GM19193 (cell line): ENCODE data around the gene SEC63.

Experiments used
- POLR2A ChIP-seq: IDR thresholded peaks from 4 replicates; pipeline ENCODE4 v1.6.1; 2011; ENCODE audit not compliant: insufficient read depth, insufficient read length; ENCODE audit errors: extremely low read depth

SEC63 gene

GRCh38 chr6:107833136-107833535 lies 124.9 kb downstream of the SEC63 start:
- TF ChIP-seq POLR2A, result no peak

DNA sequence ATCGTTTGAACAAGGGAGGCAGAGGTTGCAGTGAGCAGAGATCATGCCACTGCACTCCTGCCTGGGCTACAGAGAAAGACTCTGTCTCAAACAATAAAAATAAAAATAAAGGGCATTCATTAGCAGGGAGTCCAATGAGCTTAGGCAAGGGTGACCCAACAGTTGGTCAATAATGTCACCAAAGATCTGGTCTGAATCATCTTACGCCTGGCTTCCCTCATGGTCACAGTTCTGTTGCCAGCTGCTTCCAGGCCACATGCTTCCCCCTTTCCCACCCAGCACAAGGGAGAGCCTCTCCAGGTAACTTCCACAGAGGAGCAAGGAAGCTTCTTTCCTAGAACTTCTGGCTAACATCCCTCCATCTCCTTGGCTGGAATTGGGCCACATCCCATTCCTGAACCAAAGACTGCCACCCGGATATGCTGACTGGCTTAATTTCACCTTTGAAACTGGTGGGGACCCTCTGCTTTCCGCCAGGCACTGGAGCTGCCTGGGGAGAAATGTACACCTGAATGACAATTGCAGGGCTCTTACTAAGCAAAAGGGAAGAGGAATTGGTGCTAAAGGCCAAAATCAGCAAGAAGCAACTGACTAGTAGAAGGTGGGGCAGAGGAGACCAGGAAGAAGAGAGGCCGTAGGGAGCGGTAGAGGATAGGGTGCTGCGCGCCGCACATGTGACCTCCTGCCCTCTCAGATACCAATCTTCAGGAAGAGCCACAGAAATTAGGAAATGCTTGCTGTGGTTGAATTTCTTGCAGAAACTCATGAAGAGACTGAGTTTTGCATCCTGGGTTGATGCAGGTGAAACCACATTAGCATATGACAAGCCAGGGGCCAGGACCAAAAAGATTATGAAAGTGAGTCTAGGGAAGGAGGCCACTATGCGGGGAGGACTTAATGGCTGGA lies 125.6 kb downstream of the SEC63 start:
- TF ChIP-seq POLR2A, result no peak

DNA sequence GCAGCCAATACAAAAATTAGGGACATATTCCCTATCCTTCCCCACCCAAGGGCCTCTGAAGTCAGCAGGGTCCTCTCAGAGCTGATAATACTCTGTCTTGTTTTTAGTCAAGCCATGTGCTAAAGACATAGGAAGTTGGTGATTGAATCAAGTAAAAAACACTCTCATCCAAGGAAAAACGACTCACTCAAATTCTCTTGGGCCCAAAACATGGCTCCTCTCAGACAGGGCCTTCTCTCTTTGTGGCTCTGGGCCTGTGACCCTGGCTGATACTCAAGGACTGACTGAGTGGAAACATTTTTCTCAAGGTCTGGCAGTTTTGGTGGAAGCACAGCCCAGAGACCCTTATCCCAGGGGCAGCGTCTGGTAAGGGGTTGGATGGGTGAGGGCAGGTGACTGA lies 127.9 kb downstream of the SEC63 start:
- TF ChIP-seq POLR2A, result no peak

DNA sequence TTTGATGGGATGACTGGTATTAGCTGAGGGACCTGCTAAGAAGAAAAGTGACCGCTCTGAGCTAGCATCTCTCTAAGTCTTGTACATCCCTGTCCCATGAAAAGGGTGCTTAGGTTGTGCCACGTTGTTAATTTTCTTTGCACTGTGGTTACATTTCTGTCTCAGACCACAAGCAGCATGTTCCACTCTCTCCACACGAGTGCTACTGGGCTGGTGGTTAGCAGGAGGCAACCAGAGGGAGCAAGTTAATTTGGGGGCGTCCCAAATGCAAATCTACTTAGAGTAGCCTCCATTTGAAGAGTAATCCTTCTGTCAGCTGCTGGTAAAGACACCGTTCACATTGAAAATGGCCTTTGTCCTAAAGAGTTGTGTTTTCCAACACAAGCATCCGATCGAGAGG lies 130.5 kb downstream of the SEC63 start:
- no peak for TF ChIP-seq POLR2A

- no peak for TF ChIP-seq POLR2A
Observed at GRCh38 chr6:107823047-107823557, 134.9 kb downstream of the SEC63 start.

GRCh38 chr6:107822176-107823046 lies 135.6 kb downstream of the SEC63 start:
- no peak for TF ChIP-seq POLR2A

DNA sequence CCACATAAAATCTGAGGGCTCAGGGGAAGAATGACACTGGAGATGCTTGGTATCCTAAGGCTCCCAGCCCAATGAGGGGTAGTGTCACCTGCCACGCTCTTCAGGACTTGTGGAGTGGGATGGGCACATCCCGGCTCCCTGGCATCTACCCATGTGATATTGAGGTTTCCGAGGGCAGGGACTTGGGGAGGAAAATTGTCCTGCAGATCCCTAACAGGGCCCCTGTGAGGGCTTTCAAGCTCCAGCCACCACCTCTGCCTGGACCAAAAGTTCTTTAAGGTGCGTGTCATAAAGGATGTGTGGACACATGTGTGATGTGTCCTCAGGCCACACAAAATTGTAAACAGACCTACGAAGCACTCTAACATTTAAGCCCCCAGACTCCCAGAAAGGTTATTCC lies 136.4 kb downstream of the SEC63 start:
- no peak for TF ChIP-seq POLR2A

DNA sequence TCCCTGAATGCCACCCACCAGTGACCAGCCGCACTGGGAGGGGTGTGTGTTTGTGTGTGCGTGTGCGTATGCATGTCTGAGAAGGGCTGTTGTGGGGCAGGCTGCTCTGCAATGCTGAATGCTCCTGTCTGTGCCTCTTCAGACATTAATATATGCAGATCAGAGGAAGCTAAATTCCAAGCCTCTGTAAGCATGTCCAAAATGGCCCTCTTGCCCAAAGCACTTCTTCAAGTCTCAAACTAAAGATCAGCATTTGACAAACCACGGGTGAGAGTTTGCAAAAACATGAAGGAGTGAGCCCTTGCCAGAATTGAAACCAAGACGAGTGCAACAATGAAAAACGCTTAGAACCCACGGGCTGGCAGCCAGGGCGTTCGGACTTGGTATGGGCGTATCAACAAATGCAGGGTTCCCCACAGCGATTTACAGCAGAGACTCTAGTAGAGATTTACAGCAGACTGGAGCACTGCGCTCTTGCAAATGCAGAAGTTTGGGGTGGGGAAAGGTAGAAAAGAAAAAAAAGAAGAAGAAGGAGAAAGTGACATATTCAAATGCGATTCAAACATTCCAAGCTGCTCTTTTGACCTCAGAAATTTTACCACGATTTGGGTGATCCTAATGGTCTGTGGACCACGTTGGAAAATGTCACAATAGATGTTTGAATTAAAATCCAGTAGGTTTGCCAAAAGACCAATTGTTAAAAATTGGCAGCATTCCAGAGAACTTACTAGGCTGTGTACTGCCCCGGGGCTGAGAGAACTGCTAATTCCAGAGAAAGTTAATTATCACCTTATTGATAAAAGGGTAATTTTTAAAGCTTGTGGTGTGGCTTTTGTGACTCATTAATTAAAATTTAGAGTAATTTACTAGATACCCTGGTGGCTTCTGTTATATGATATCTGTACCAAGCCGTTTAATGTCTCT lies 137.4 kb downstream of the SEC63 start:
- TF ChIP-seq POLR2A, result no peak

GRCh38 chr6:107819964-107820337 lies 138.1 kb downstream of the SEC63 start:
- TF ChIP-seq POLR2A, result no peak

DNA sequence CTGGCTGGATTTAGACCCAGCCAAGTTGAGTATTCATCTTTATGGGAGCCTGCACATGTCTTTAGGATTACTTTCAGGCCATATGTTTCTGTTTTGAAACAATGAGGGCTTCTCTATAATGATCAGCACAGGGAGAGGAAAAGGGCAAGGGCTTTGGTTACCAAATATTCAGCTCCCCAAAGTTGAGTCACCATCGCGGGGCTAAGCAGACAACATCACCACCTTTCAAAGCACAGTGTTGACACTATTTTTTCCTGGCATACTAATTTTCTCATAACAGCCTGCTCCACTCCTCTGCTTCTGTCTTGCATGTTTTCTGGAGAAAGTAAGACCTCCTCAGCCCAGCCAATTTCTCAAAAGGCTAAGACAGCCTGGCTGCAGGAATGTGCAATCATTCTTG lies 138.8 kb downstream of the SEC63 start:
- TF ChIP-seq POLR2A, result no peak

GRCh38 chr6:107818272-107818671 lies 139.7 kb downstream of the SEC63 start:
- TF ChIP-seq POLR2A, result no peak

DNA sequence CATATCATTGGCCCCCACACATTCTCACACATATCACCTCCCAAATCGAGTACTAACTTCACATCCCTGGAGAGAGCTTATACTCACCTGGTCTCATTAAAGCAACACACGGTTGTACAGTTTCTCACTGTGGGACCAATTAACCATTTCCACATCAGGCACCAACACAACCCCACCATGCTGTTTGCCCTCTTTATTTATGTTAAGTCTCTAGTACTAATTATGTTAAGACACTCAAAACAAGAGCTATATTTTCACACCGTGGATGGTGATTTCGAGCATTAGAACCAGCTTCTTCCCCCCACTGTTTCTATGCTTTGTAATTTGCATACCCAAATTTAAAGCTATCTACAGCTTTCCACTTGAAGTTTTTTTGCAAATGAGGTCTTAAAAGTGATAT lies 140.2 kb downstream of the SEC63 start:
- TF ChIP-seq POLR2A, result no peak
